GM12878 (cell line): ENCODE measurements around the gene FANCM. TPM values are rescaled to one million over a fixed set of nuclear protein-coding genes. Genes with fewer than 3 reads are reported as not detected.
"Not testable (repeated sequence)": the region's sequence is repeated elsewhere in the genome, so short reads cannot be mapped to it uniquely, and the experiment has no call there.

Experiments
- ATAC-seq: fragments of 200-7000 bp; cut with Tn5 transposase; 3 replicates; pipeline ENCODE4 v1.9.1; 2020; ENCODE audit warnings: mild to moderate bottlenecking, moderate library complexity
- BruUV-seq: library from RNA; stranded (reverse); fragments of 400-500 nt; replicated peaks from 2 replicates; lab custom pipeline; 2021; lab: Mats Ljungman, UMichigan
- CTCF ChIA-PET: fragments of 300-600 bp; sonication (Branson Sonifier 250); formaldehyde crosslinking; extraction: SDS; loops from one replicate; lab custom pipeline; 2021; ENCODE audit warnings: inconsistent platforms; lab: Yijun Ruan, JAX
- POLR2A ChIA-PET: fragments of 350-600 bp; formaldehyde crosslinking; extraction: SDS; loops from one replicate; lab custom pipeline; 2021; ENCODE audit warnings: inconsistent platforms; lab: Charles Lee
- RAD21 ChIA-PET: fragments of 300-600 bp; sonication (Branson Sonifier 250); formaldehyde crosslinking; loops from one replicate; lab custom pipeline; 2023; ENCODE audit warnings: antibody characterized with exemption; ENCODE audit not compliant: unreplicated experiment; lab: Charles Lee
- SMC1A ChIA-PET: fragments of 300-600 bp; sonication (Branson Sonifier 250); formaldehyde crosslinking; loops from one replicate; lab custom pipeline; 2023; ENCODE audit not compliant: unreplicated experiment, uncharacterized antibody; lab: Charles Lee
- DNase-seq: peaks from one replicate; pipeline ENCODE4 v3.0.0-alpha.2; 2011; ENCODE audit warnings: low read depth, low spot score
- FAIRE-seq: peaks from 3 replicates; lab custom pipeline; 2011; peaks lifted over from hg19 to GRCh38; lab: Jason Lieb, UNC
- H2AFZ ChIP-seq: 2 replicates; pipeline ENCODE4 v1.6.0; 2011; ENCODE audit warnings: low read depth, low read length, control low read depth; ENCODE audit not compliant: control insufficient read depth
- H3K27ac ChIP-seq: 2 replicates; pipeline ENCODE4 v1.5.1; 2011; ENCODE audit warnings: control low read depth; ENCODE audit not compliant: control insufficient read depth, insufficient read depth
- H3K27me3 ChIP-seq, 2 experiments: replicated peaks in 1 of 2; 2 replicates each; pipeline versions ENCODE4 v1.6.0 to v1.6.1; 2011; ENCODE audit warnings: low read length in 1 of 2; ENCODE audit not compliant: control insufficient read depth in 2 of 2, insufficient read depth in 2 of 2
- H3K36me3 ChIP-seq, 2 experiments: 2 replicates each; pipeline ENCODE4 v1.5.1; 2011; ENCODE audit warnings: low read length in 1 of 2; ENCODE audit not compliant: control insufficient read depth in 2 of 2, insufficient read depth in 2 of 2
- H3K4me1 ChIP-seq: 2 replicates; pipeline ENCODE4 v1.6.1; 2011; ENCODE audit warnings: mild to moderate bottlenecking, low read length, moderate library complexity, mixed read lengths; ENCODE audit not compliant: control insufficient read depth, insufficient read depth
- H3K4me2 ChIP-seq: 2 replicates; pipeline ENCODE4 v1.6.0; 2011; ENCODE audit warnings: control low read depth; ENCODE audit not compliant: control insufficient read depth, insufficient read depth
- H3K4me3 ChIP-seq: fragments of 200-600 bp; sonication (generic); 2 replicates; pipeline ENCODE4 v1.5.1; 2016
- H3K79me2 ChIP-seq: 2 replicates; pipeline ENCODE4 v1.6.0; 2011; ENCODE audit warnings: low read length; ENCODE audit not compliant: control insufficient read depth, insufficient read depth
- H3K9ac ChIP-seq: 2 replicates; pipeline ENCODE4 v1.8.0; 2011; ENCODE audit warnings: low read length, control low read depth, mixed read lengths; ENCODE audit not compliant: control insufficient read depth, insufficient read depth
- H3K9me3 ChIP-seq: replicated peaks from 3 replicates; pipeline ENCODE4 v1.5.1; 2011; ENCODE audit warnings: mild to moderate bottlenecking, low read length; ENCODE audit not compliant: control insufficient read depth, insufficient read depth
- H4K20me1 ChIP-seq: 2 replicates; pipeline ENCODE4 v1.6.0; 2011; ENCODE audit not compliant: control insufficient read depth, insufficient read depth
- CHD4 ChIP-seq: fragments of 200-600 bp; sonication (generic); IDR thresholded peaks from 2 replicates; pipeline ENCODE4 v1.6.1; 2016; ENCODE audit warnings: mild to moderate bottlenecking
- ETV6 ChIP-seq, 2 experiments: fragments of 450-650 bp in 1 of 2; IDR thresholded peaks in 1 of 2; conservative IDR thresholded peaks in 1 of 2; 2 replicates each; pipeline ENCODE4 v1.6.1; 2014; ENCODE audit warnings: antibody characterized with exemption in 1 of 2, borderline replicate concordance in 1 of 2, low read depth in 1 of 2, mild to moderate bottlenecking in 1 of 2, moderate library complexity in 1 of 2
- RCOR1 ChIP-seq: conservative IDR thresholded peaks from 2 replicates; pipeline ENCODE4 v1.6.1; 2012; ENCODE audit warnings: low read depth, low read length, improper control_type of control experiment
- SMAD5 ChIP-seq: IDR thresholded peaks from 2 replicates; pipeline ENCODE4 v1.6.1; 2016; ENCODE audit warnings: antibody characterized with exemption, low read depth
- SPI1 ChIP-seq: IDR thresholded peaks from 2 replicates; pipeline ENCODE4 v1.6.1; 2011; ENCODE audit warnings: low read depth, mild to moderate bottlenecking, low read length, moderate library complexity, borderline replicate concordance; ENCODE audit not compliant: insufficient read depth
- ZNF384 ChIP-seq: IDR thresholded peaks from 2 replicates; pipeline ENCODE4 v1.6.1; 2012; ENCODE audit warnings: low read depth, mild to moderate bottlenecking, low read length, improper control_type of control experiment, borderline replicate concordance
- WGBS: methylation state at CpG from one replicate; pipeline ENCODE4 v1.1.6; 2016; ENCODE audit warnings: low lambda C conversion rate; ENCODE audit not compliant: insufficient replicate concordance, insufficient coverage; ENCODE audit errors: missing lambda C conversion rate; 5-methylcytosine and 5-hydroxymethylcytosine counted together
- in situ Hi-C: fragments of 300-500 bp; cut with MboI; formaldehyde crosslinking; loops from 9 replicates; pipeline ENCODE4 v1.14.3; 2018; ENCODE audit warnings: mixed read lengths
- intact Hi-C: fragments of 100-400 bp; cut with micrococcal nuclease; formaldehyde crosslinking; loops from one replicate; pipeline ENCODE4 v1.14.2; 2022; ENCODE audit not compliant: unreplicated experiment
- polyA plus RNA-seq, 11 experiments: library from polyadenylated mRNA; depleted of rRNA in 4 of 11; unstranded in 6 of 11; stranded (reverse) in 5 of 11; fragments of >200 nt; fragmentation: Nextera tagmentation in 4 of 11; fragmentation: Illumina TruSeq in 1 of 11; extraction: Ambion mirVana in 4 of 11; extraction: Trizol in 1 of 11; gene quantifications; 1 replicate in 1 of 11; 2 replicates in 10 of 11; pipeline versions ENCODE4 v1.2.1 to v1.2.3, GENCODE V29; 2011 to 2016; ENCODE audit warnings: inconsistent platforms in 2 of 11, missing spikeins in 2 of 11, low read depth in 1 of 11
- total RNA-seq, 4 experiments: library from RNA; depleted of rRNA in 3 of 4; stranded (reverse); fragments of >200 nt in 3 of 4; fragmentation: Illumina TruSeq in 1 of 4; extraction: Trizol in 1 of 4; gene quantifications; 2 replicates each; pipeline versions ENCODE4 v1.2.1 to v1.2.3, GENCODE V29; 2013 to 2021
- TF ChIP-seq, protein P1 (sequence below): fragments of 450-650 bp; IDR thresholded peaks from 2 replicates; pipeline ENCODE4 v1.6.1; 2017; ENCODE audit warnings: mild to moderate bottlenecking, moderate library complexity
- TF ChIP-seq, protein P2 (sequence below): IDR thresholded peaks from 2 replicates; pipeline ENCODE4 v1.6.1; 2012; ENCODE audit warnings: low read depth, low read length, improper control_type of control experiment

Gene FANCM
- total and polyA plus RNA-seq, 10 of the 15 experiments (the other 5 are each of a cell fraction or from before 2014, with no cell fraction given): 6.4 to 17.6 (median 10.6) TPM

DNA sequence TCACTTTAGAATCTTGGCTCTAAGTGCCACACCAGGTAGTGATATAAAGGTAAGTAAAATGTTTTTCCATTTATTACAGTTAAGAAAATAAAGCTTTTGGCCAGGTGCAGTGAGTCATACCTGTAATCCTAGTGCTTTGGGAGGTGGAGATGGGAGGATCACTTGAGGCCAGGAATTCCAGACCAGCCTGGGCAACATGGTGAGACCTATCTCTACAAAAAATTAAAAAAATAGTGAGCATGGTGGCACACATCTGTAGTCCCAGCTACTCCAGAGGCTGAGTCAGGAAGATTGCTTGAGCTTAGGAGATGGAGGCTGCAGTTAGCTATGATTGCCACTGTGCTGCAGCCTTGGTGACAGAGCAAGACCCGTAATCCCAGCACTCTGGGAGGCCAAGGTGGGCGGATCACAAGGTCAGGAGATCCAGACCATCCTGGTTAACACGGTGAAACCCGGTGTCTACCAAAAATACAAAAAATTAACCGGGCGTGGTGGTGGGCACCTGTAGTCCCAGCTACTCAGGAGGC is 5.0 kb downstream of the FANCM start (continued):
- TF ChIP-seq, protein P1, sequence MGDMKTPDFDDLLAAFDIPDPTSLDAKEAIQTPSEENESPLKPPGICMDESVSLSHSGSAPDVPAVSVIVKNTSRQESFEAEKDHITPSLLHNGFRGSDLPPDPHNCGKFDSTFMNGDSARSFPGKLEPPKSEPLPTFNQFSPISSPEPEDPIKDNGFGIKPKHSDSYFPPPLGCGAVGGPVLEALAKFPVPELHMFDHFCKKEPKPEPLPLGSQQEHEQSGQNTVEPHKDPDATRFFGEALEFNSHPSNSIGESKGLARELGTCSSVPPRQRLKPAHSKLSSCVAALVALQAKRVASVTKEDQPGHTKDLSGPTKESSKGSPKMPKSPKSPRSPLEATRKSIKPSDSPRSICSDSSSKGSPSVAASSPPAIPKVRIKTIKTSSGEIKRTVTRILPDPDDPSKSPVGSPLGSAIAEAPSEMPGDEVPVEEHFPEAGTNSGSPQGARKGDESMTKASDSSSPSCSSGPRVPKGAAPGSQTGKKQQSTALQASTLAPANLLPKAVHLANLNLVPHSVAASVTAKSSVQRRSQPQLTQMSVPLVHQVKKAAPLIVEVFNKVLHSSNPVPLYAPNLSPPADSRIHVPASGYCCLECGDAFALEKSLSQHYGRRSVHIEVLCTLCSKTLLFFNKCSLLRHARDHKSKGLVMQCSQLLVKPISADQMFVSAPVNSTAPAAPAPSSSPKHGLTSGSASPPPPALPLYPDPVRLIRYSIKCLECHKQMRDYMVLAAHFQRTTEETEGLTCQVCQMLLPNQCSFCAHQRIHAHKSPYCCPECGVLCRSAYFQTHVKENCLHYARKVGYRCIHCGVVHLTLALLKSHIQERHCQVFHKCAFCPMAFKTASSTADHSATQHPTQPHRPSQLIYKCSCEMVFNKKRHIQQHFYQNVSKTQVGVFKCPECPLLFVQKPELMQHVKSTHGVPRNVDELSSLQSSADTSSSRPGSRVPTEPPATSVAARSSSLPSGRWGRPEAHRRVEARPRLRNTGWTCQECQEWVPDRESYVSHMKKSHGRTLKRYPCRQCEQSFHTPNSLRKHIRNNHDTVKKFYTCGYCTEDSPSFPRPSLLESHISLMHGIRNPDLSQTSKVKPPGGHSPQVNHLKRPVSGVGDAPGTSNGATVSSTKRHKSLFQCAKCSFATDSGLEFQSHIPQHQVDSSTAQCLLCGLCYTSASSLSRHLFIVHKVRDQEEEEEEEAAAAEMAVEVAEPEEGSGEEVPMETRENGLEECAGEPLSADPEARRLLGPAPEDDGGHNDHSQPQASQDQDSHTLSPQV: no peak
- no peak for TF ChIP-seq RCOR1
- no peak for TF ChIP-seq CHD4
- TF ChIP-seq, protein P2, sequence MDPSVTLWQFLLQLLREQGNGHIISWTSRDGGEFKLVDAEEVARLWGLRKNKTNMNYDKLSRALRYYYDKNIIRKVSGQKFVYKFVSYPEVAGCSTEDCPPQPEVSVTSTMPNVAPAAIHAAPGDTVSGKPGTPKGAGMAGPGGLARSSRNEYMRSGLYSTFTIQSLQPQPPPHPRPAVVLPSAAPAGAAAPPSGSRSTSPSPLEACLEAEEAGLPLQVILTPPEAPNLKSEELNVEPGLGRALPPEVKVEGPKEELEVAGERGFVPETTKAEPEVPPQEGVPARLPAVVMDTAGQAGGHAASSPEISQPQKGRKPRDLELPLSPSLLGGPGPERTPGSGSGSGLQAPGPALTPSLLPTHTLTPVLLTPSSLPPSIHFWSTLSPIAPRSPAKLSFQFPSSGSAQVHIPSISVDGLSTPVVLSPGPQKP: no peak
- TF ChIP-seq ETV6 (conservative IDR thresholded peaks at IDR 0.05 in 1 of 2, IDR thresholded peaks at IDR 0.05 in 1 of 2; ENCODE audit: borderline replicate concordance in 1 of 2, low read depth in 1 of 2): no peak
- no peak for TF ChIP-seq SMAD5

DNA sequence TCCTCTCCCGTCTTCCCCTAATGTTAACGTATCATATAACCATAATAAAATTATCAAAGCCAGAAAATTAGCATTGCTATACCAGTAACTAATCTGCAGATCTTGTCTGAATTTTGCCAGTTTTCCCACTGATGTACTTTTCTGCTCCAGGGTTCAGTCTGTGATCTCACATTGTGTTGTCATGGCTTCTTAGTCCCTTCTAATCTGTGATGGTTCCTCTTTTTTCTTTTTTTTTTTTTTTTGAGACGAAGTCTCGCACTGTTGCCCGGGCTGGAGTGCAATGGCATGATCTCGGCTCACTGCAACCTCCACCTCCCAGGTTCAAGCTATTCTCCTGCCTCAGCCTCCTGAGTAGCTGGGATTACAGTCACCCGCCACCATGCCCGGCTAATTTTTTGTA is 6.4 kb downstream of the FANCM start:
- H3K9ac ChIP-seq, H3K4me2 ChIP-seq, H3K27me3 ChIP-seq, RAD21 ChIA-PET, intact Hi-C loops, SMC1A ChIA-PET, FAIRE-seq, H3K4me3 ChIP-seq, in situ Hi-C loops, H3K27ac ChIP-seq, BruUV-seq, CTCF ChIA-PET, H3K9me3 ChIP-seq, H4K20me1 ChIP-seq, H3K36me3 ChIP-seq, DNase-seq: not testable (repeated sequence)
- TF ChIP-seq SPI1 (0 out of 2 replicates have a peak, but pooled peaks have one; percentile 2), ZNF384 (0 out of 2 replicates have a peak, but pooled peaks have one; percentile 3)
- Histone ChIP-seq H3K79me2 (peaks cover 40% of the 10 kb centered on the region), H2AFZ (0 out of 2 replicates have a peak overlapping the region, but pooled peaks have one; percentile 19), H3K4me1 (peaks cover 16% of the 10 kb centered on the region)
- peak; percentile 14; the same call in 1 of the 3 replicates for ATAC-seq
- POLR2A ChIA-PET: interaction anchor here (0.7 kb wide), 2 partner anchors 41 to 52 kb away, joined by 3 read pairs; no protein-coding TSS in a partner anchor
- 86% methylated on average over 4 of the region's 8 CpGs for WGBS
